ENCODE data around the gene LMCD1.

Gene LMCD1, protein sequence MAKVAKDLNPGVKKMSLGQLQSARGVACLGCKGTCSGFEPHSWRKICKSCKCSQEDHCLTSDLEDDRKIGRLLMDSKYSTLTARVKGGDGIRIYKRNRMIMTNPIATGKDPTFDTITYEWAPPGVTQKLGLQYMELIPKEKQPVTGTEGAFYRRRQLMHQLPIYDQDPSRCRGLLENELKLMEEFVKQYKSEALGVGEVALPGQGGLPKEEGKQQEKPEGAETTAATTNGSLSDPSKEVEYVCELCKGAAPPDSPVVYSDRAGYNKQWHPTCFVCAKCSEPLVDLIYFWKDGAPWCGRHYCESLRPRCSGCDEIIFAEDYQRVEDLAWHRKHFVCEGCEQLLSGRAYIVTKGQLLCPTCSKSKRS

DNA sequence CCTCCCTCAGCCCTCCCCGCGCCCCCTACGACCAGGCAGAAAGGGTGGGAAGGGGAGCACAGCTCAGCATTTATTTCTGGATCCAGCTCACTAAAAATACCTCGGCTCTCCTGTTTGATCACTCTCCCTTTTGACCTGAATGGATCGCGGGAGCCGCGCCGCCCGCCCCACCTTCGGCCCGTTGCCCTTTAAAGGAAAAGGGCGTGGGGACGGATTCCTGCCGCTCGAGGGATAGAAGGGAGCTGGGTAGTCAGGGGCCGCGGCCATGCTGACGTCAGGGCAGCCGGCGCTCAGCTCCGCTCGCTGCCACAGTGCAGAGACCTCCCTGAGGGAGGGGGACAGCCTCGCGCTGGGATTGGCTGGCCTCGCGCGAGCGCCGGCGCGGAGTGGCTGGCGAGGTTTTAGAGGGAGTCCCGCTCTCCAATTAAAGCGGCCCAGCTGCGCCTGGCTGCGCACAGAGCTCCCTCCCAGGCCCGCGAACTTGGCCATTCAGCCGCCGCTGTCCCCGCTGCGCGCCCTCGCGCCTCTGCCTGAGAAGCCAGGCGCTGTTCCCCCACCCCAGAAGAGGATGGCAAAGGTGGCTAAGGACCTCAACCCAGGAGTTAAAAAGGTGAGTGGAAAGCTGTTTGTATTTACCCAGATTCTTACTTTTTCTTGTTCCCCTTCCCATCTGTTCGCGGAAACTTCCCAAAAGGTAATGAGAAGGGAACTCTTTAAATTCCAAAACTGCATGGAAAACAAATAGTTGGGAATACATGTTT, at the start of gene LMCD1:
TSS of gene LMCD1 (plus strand) at position 453 of the 761 bp plus-strand sequence. CDS start at position 569, 116 bp downstream.
- DNase-seq (ENCODE audit: low spot score), result peak; percentile 86

DNA sequence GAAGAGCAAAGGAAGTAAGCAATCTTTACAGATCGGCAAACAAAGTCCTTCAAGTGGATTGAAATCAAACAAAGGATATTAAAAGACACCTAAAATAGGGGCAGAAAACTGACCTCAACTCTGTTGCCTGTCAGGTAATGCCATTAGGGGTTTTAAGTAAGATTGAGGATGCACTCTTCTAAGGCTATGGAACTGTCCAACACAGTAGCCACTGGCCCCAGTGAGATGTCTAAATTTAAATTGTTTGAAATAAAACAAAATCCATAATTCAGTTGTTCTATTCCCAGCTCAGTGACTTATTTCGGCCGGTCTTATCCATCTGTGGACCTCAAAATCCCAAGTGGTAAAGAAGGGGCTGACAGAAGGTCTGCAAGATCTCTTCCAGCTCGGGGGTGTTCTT, 49.5 kb upstream of the LMCD1 start:
- DNase-seq (ENCODE audit: low spot score), result no peak

DNA sequence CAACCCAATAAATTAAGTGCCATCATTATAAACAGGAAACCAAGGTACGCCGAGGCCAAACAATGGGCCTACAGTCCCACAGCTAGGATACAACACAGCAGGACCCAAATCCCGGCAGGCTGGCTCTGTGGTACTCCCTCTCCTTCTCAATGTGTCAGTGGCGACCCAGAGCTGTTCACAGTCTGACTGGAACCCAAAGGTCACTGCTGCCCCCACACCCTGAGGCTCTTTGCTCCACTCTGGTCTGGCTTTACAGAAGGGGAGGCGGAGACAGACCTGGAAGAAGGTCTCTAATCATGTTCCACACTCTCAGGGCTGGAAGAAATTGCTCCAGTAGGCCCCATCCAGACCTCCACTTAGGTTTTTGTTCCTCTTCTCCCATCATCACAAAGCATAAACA, 48.5 kb upstream of the LMCD1 start:
- no peak for DNase-seq (ENCODE audit: low spot score)

DNA sequence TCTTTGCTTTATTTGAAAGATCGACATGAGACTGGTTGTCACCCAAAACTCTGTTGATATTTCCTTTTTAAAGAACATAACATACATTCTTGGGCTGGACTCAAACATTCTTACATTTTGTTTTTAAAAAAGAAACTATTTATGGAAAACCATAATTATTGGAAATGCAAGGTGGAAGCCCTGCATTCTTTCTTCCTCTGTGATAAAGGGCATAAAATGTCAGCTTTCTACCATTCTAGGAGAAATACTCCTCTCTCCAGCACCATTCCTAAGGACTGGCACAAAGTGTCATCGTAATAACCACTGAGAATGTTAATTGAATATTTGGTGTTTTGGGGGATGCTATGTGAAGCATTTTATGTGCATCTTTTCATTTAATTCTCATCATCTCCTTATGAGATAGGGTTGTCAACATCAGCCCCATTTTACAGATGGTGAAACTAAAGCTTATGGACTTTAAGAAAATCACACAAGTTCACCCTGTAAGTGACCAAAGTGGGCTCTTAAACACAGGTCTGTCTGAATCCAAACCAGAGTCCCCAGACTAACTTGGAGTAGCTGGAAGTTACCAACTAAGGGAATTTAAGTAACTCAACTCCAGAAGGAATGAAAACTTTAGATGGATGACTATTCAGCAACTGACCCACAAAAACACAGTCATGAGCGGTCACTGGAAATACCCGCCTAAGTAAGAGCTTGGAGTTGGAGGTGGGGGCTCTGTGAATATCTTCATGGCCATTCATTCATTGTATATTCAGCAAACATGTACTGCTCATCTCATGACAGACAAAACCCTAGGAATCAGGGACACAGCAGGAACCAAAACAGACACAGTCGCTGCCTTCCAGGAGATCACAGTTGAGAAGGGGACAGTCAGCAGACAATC, 45.9 kb upstream of the LMCD1 start:
- DNase-seq (ENCODE audit: low spot score), result no peak

DNA sequence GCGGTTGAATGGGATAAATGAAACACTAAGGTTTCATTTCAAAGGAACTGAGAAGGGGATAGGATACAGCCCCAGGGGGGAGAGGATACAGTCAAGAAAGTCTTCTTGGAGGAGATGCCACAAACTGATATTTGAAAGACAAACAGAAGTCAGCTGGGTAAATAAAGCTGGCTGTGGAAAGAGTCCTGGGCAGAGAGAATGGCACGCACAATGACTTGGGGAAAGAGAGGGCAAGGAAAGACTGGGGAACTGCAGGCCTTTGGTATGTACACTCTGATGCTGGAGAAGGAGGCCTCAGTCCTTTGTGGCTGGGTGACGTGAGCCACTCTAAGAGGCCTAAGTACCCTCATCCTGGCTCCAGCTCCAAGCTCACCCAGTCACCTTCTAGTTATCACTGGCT, 45.2 kb upstream of the LMCD1 start:
- DNase-seq (ENCODE audit: low spot score), result no peak

DNA sequence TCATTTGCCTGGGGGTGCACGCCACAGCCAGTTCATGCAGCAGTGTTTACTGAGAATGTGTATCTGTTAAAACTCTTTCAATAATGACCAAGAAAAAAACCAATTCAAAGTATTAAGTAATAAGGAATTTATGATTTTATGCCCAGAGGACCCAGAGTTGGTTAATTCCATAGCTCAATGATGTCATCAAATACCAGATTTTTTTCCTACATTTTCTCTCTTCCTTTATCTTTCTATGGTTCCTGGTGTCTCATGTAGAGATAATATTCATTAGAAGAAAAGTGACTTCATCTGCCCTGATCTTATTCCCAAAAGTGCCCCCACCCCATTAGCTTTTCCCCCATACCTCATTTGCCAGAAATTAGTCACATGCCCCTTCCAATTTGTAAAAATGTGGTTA, 44.6 kb upstream of the LMCD1 start:
- DNase-seq (ENCODE audit: low spot score), result no peak

DNA sequence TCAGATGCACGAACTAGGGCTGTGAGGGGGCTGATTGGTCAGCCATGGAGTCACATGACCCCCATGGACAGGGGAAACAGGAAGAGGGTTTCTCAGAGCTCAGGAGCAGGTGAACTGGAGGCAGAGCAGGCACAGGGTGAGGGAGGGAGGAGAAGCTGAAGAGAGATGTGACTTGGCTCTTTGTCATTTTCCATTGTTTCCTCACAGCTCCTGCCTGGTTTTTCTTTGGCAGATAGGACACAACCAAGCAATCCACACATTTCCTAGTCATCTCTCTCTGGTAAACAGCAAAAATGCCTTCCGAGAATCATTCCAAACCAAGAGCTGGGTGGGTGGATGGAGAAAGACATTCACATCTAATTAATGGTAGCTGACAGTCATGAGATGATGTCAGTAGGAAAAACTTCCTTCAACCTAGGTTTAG, 43.4 kb upstream of the LMCD1 start:
- DNase-seq (ENCODE audit: low spot score), result no peak

DNA sequence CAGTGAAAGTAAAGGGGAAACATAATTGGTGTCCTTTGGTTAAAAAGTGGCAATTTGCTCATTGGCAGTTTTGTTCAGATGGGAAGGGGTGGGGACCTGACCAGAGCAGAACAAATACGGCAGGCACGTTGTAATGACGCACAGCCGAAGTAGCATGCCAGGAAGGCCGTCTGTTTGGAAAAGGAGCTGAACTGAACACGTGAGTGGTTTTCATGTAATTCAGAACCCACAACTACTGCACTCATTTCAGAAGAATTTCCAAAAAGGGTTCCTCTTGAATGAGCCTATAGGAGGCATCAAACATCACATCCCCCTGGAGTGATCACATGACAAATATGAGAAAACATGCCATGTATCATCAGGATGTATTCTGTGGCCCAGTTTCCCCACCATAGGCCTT, 42.9 kb upstream of the LMCD1 start:
- DNase-seq (ENCODE audit: low spot score), result no peak

DNA sequence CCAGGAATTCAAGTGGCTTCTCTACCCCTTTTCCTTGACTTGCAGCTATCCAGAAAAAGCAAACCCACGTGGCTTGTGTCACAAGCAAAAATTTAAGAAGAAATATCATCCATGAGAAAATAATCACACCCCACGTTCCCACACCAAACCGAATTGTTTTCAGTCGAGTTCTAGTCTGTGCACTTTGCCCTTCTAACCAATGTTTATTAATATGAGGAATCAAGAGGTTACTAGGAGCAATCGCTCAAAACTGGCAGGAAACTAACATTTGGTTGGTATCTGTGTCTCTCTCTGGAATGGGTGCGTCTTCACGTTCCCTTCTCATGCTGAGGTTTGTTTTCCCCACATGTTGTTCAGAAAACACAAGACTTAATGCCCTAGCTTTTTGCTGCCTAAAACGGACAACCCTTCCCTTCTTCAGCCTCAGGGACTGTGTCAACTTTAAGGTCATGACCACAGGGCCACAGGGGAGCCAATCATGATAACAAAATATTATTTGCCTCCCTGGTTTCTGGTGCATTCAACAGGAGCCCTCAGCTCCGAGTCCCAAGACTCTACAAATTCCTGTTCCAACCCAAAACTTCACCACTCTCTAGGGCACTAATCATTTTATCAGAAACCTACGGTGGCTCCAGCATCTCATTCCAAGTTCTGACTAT, 41.4 kb upstream of the LMCD1 start:
- no peak for DNase-seq (ENCODE audit: low spot score)

DNA sequence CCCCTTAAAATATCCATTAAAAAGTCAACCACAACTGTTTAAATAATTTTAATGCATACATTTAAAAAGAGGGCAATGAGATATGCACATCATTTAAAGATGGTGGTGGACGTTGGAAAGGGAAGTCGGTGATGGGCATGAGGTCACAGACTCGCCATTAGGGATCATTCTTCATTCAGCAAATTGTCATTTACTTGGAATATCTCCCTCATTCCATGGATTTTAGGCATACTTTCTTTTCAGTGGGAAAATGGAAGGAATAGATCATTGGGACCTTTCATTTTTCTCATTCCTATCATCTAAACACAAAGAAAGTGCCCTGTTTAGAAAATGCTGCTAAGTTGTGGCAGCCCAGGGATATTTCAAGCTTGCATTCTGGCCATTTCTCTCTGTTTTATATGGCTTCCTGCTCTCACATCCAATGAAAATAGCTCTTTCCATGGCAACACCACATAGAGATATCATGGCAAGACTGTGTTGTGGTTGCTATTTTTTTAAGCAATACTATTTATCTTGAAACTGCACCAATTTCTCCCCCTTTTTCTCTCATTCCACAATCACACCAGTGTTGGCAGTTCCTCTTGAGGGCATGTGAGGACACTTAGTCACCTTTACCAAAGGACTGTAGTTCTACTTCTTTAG, 40.7 kb upstream of the LMCD1 start:
- DNase-seq (ENCODE audit: low spot score), result no peak

DNA sequence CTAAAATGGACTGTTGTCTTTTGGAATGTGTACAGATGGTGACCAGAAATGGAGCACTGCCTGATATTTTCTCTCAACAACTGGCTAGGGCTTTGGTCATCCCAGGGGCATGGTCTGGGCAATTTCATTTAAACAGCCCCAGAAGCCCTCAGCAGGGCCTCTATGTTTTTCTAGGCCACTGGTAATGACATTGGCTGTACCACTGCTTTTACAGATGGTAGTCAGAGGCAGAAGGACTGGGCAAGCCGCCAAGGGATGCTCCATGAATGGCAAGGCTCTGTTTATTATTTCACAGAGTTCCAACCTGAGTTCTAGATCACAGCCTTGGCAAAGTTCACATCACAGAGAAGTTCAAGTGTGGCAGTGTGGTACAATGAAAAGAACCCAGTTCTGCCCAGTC, 37.0 kb upstream of the LMCD1 start:
- DNase-seq (ENCODE audit: low spot score), result no peak

DNA sequence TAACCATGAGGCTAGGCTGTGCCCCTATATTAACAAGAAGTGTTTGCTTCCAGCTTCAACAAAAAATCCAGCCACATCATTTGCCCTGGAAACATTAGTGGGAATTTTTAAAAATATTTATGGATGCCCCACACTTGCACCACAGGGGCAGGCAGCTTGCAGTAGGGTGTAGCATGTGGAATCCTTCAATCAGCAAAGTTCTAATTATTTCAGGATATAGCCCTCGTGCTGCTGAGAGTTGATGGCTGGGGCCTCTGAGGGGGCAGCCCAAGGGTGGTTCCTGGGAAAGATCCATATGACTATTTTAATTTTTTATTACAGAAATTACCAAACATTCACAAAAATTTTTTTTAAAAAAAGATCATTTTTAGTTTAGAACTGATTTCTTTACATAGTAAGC, 35.1 kb upstream of the LMCD1 start:
- no peak for DNase-seq (ENCODE audit: low spot score)

DNA sequence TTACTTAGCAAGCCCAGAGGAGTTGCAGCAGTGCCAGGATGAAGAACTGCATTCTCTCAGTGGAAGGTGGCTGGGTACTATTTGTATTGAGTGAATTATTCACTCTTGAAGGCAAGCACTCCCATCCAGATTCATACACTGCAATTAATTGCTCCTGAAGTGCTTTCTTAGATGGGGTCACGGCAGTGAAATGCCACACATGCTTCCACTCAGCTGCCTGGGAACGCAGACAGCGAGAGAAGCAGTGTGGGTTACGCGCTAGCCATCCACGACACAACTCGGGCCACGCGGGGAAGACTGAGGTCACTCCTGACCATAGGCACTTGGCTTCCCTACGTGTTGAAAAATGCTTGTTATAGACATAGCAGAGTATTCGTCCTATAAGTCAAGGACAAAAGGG, 30.8 kb upstream of the LMCD1 start:
- DNase-seq (ENCODE audit: low spot score), result no peak

DNA sequence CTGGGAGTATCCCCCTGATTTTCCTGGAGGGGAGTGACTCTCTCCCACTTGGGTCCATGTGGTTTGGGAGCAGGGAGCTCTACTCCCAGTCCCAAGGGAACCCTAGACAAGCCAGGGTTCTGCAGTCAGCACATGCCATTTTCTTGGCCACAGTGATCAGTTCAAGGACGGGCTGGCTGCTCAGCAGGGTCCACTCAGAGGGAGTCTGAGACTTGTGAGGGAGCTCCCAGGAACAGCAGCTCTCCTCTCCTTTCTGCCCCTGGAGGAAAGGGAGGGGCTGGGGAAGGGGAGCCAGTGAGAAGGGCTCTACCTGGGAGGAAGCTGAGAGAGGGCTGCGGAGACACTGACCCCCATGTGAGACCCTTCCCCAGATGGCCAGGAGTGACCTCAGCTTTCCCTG, 29.1 kb upstream of the LMCD1 start:
- DNase-seq (ENCODE audit: low spot score), result no peak

DNA sequence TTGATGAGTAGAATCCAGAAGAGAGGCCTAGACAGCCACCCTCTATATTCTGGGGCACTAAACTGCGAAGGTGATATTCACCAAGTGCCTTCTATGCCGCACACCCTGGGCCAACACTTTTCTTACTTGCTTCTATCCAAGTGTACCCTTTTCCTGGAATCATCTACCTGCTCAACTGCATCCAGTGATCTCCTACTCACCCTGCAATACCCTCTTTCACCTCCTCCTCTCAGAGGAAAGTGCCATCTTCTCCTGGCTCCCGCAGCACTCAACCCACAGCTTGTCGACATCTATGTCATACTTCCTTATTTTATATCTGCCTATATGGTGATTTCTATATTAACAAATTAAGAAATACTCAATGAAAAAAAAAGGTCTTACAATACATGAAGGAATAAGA, 28.6 kb upstream of the LMCD1 start:
- no peak for DNase-seq (ENCODE audit: low spot score)

DNA sequence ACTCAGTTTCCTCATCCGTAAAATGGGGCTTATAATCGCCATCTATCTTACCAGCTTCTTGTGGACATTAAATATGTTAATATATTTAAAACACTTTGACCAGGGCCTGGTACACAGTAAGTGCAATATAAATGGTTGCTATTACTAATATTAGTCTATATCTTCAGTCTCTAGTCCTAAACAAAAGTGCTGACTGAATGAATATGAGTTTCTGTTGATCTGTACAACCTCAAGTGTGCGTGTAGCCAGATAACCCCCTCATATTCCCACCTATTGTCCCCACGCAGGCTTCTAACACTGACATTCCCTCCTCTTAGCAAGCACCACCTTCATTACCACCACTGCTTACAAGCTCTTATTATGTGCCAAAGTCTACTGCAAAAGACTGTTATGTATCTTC, 27.6 kb upstream of the LMCD1 start:
- DNase-seq (ENCODE audit: low spot score), result no peak

DNA sequence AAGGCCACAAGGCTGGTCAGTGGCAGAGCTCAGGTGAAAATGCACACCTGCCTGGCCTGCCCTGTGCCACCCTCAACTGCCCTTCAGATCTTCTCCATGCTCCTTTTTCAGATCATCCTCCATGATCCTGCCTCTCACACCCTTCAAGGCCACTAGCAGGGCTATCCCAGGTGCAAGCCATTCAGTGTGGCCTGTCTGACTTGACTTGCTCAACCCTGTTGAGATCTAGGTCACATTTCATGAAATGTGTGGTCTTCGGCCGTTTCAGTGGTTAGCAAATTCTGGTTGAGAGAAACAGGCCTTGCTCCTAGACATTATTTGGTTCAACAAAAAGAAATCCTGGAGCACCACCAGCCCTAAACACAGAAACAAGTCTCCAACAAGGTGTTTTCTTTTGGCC, 26.6 kb upstream of the LMCD1 start:
- DNase-seq (ENCODE audit: low spot score), result no peak

DNA sequence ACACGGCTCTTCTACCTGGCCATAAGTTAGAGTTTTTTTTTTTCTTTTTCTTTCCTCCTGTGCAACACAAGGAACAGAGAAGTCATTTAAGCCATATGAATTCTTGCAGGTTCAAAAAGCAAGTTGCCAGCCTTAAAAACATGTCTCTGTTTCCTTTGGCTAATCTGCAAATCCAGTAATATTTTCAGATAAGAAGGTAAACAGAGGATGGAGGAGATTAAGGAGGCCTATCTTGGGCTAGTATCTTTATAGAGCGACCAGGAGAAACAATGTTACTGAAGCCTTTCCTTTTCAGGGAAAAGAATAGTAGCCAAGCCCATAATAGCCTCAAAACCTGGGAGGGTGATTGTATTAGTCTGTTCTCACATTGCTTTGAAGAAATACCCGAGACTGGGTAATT, 20.9 kb upstream of the LMCD1 start:
- DNase-seq (ENCODE audit: low spot score), result no peak

DNA sequence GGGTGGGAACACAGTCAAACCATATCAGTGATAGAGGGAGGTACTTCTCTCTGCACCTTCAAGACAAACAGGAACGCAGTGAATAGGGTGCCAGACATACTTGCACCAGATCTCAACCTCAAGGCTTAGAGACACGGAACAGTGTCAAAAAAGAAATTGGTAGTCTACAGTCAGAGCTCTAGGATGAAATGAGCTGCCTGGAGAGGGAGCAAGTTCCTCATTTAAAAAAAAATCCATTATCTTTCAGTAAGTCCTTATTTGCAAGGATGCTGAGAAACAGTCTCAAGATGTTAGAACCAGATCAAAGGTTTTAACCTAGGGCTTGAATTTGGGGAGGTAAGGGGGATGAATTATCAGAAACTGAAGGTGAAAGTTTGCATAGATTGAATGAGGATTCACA, 20.2 kb upstream of the LMCD1 start:
- no peak for DNase-seq (ENCODE audit: low spot score)

DNA sequence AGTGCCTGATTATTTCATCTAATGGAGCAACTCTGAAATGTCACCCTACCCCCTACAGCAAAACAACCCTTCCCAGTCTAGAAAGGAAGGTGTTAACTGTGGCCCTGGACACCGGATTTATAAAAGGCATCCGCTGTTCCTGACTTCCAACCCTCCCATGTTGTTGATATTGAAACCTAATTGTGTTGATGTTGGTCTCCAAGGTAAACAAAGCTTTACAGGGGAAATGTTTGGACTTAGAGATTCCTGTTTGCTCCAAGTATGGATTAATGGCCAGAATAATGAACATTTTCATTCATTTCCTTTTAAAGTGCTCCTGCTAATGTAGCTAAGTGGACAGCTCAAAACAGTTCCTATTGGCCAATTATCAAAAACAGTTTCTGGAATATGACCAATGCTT, 19.4 kb upstream of the LMCD1 start:
- DNase-seq (ENCODE audit: low spot score), result no peak

DNA sequence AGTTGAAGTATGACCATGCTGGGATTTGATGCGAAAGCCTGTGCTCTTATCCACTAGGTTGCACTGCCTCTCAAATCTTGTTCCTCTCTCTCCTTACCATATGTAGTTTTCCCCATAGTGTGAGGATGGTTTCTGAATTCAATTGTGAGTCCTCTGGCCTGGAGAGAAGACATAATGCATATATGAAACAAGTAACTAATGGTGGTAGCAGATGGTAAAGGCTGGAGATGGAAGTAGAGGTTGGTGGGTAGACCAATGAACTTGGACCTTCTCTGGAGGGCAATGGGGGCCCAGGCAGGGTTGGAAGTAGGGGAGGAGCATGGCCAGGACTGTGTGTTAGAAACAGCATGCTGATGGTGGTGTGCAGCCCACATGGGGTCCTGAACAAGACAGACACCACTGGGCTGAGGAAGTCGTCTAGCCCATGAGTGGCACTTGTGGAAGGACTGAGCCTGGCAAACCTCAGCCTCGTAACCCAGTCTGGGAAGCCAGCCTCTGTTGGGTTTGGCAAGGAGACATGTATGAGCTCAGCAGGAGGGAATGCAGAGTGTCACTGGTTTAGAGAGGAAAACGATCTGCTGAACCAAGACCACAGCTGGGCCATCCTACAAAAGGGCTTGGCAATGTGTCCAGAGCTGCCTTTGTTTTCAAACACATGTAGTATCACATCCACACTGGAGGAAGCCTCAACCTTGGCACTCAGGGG, 18.5 kb upstream of the LMCD1 start:
- no peak for DNase-seq (ENCODE audit: low spot score)

Measured in RKO (cell line).